HG02884 (cell line): ENCODE measurements around the gene COL23A1.

Source experiments
- ATAC-seq: cut with Tn5 transposase; IDR thresholded peaks from one replicate; pipeline ENCODE4 v1.9.1; 2021; ENCODE audit warnings: mild to moderate bottlenecking, moderate library complexity; ENCODE audit not compliant: unreplicated experiment

COL23A1 gene

DNA sequence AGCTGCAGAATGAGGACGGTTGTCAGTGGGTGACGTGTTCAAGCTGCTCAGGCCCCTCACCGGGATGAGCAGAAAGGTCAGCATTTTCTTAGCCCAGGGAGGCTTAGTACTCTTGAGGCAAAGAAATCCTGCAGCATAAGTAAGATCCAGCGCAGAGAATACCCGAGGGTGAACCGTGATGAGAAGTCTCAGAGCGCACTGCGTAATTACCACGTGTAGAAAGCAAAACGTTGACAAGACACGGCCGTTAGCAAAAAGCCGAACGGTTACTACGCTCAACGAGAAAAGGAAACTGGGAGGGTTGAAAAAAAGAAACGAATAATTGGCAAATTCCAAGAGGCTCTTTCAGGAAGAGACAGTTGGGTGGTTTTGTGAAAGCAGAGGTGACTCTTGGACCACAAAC is 104.0 kb downstream of the COL23A1 start:
- no peak for ATAC-seq

DNA sequence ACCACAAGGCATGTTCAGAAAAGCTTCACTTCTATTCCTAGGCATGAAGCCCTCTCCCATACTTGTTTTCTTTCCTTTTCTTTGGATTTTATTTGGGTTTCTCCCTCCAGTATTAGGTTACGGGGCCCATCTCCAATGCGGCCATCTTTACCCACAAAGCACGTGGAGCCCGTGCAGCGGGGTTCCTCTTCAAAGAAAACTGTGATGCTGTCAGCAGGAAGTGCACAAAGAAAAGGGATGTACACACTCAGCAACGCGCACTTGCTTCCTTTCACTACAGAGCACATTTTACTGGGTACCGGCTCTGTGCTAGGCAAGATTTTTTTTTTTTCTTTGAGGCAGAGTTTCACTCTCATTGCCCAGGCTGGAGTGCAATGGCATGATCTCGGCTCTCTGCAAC is 106.6 kb downstream of the COL23A1 start:
- ATAC-seq: no peak

DNA sequence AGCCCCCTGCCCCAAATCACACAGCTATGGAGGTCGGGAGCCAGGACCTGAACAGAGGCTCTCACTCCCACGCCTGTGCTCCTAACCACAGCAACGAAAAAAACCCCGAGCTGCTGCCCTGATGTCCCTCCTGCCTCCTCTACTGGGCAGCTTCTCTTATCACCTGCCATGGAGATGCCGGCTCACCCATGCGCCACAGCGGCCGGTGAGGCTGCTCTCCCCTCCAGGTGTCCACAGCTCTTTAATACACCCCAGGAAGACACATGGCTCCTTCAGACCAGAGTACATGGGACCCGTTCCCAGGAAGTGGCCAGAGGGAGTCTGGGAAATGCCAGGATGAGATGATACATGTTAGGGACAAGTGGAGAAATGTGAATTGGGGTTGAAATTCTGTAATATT is 110.9 kb downstream of the COL23A1 start:
- no peak for ATAC-seq

DNA sequence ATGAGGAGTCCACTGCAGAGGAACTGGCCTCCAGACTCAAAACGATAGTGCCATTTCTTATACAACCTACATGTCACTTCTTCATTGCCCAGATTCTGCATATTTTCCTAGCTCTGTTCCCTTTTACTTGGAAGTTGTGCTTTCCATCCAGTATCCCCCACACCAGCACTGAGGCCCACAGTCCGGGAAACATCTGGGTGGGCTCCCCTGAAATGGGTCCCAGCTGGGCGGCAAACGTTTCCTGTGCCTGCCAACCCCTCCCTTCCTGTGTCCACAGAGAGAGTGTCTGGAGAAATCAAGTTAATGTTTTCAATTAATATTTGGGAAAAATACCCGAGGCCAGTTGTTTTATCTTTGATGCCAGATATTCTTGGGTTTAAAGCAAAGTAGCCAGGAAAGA is 111.8 kb downstream of the COL23A1 start:
- no peak for ATAC-seq

DNA sequence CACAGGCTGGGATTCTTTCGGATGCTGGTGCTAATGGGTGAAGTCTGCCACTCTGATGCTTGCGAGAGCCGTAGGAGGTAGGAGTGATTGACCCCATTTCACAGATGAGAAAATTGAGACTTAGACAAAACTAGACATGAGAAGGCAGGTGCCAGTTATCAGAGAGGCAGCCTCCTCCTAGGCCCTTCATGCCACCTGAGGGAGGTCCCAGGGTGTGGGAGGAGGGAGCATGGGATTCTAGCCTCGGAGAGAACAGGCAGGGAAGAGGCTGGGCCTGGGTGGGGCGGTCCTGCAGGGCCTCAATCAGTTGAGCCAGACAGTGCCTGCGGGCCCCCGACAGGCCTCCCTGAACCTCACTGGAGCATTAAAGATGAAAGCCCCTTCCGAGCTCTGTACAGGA is 112.4 kb downstream of the COL23A1 start:
- ATAC-seq: no peak

DNA sequence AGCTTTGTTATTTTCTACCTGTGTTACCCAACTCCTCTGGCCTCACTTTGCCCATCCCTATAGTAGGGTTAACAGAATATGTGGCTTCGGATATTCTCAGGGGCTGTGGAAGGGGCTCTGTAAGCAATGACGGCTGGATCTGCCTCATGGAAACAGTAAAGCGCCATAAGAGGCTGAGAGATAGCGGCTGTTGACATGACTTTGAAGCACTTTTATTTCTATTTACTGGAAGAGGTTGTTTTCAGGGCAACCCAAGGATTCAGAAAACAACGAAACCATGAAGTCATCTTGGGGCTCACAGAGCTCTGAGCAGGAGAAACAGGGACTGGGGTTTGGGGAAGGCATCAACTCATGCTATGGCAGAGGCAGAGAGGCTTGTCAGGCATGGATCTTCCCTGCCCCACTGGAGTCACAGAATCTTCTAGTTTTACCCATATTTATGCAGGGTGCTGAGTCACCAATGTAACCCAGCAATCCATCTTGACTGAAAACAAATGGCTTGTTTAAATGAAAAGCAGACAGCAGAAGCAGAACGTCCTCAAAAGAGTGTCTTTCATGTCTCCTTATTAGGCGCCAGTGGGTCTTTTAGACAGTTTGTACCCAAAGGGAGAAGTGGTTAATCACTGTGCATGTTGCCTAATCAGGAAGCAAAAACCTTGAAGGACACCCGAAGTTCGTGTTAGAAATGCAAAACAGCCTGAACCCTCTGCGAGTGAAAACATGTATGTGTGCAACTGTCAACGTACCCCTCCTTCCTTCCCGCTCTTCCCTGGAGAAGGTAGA is 113.0 kb downstream of the COL23A1 start:
- no peak for ATAC-seq

DNA sequence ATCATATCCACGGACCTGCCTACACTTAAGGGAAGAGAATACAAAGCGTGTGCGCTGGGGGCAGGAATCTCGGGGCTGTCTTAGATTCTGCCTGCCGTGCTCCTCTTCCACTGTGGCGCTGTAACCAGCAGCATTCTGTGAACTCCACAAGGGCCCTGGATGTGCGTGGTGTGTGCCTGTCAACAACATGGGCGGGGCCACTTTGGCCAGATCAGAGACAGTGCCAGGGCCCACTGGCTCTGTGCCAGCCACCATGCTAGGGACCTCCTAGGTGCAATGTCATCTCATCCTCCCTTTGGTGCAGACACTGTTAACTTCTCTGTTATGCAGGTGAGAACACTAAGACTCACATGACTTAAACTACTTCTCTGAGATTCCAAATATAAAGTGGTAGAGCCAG is 113.7 kb downstream of the COL23A1 start:
- ATAC-seq: no peak

DNA sequence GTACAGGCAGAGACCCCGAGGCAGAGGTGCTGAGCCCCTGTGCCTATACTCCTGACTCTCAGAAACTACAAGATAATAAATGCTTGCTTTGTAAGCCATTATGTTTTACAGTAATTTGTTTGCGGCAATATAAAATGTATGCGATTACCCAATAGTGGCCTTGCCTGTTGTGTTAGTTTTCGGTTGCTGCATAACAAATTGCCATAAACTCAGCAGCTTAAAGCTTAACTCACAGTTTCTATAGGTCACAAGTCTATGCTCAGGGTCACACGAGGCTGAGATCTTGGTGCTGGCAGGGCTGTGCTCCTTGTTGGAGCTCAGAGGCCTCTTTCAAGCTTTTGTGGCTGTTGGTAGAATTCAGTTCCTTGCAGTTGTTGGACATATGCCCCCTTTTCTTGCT is 114.8 kb downstream of the COL23A1 start:
- no peak for ATAC-seq

DNA sequence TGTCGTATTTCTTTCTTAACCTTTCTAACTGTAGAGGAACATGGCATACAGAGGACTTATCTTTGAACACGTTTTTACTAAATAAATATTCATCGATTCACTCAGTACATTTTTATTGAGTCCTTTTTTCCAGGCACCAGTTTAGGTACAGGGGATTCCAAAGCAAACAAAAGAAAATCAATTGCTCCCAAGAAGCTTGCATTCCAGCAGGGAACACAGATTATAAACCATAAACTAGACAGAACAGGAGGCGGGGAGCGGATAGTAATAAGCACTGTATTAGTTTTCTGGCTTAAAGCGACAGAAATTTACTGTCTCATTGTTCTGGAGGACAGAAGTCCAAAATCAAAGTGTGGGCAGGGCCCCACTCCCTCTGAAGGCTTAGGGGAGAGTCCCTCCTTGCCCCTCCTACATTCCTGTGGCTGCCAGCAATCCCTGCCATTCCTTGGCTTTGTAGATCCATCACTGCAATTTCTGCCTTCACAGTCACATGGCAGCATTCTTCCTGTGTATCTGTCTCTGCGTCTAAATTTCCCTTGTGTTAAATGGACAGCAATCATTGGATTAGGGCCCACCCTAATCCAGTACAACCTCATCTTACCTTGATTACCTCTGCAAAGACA is 115.5 kb downstream of the COL23A1 start:
- no peak for ATAC-seq

DNA sequence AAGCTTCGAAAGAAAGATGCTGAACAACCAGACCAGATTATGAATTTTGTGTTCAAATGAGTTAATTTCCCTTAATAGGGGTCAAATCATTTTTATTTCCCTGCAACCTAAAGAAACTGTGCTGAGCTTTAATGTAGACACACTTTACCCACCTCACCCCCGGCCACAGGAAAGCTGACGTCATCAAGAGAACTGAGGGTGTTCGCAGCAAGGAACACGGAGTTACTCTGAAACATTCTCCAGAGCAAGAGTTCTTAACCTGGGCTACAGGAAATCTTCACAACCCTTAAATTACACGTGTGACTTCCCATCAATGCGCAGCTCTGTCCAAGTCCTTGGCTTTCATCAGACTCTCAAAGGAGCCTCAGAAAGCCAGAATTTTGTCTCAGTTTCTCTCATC is 116.3 kb downstream of the COL23A1 start:
- ATAC-seq: no peak

DNA sequence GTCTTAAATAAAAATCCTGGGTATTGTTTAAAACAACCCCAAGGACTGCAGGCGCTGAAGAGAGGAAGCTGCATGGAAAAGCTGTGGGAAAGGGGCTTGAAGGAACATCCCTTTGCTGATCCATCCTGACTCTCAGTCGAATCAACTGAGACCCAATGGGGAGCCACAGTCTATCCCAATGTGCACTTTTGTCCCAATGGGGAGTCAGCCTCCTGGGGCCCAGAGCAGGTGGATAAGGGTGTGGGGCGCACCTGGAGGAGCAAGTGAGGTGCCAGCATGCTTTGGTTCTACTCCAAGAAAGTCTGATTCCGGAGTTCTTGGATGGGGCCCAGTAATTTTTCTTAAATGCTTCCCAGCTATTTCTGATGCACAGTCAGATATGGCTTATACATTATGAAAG is 118.1 kb downstream of the COL23A1 start:
- no peak for ATAC-seq

DNA sequence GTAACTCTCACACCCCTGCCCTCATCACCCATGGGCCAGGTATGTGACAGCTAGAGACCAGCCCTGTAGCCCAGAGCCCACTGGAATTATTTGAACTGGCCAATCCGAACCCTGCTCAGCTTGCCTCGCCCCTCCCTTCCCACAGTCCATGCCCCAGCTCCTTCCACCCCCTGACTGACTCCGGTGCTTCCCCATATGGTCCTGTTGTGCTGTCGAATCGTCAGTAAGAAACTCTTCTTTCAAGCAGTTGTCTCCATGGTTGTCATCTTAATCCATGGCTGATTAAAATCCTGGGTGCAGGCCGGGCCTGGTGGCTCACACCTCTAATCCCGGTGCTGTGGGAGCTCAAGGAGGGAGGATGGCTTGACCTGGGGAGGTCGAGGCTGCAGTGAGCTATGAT is 118.5 kb downstream of the COL23A1 start:
- no peak for ATAC-seq

DNA sequence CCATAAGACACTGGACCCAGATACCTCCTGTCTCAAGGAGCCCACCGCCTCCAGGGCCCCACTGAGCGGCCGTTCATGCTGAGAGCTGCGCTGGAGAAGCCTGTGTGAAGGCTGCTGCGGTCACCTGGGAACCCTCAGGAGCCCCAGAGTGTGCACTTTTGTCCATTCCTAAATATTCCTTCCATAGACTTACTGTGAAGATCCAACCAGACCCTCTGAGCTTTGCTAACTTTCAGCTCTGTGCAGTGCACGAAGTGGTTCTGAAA is 119.5 kb downstream of the COL23A1 start:
- ATAC-seq: no peak

DNA sequence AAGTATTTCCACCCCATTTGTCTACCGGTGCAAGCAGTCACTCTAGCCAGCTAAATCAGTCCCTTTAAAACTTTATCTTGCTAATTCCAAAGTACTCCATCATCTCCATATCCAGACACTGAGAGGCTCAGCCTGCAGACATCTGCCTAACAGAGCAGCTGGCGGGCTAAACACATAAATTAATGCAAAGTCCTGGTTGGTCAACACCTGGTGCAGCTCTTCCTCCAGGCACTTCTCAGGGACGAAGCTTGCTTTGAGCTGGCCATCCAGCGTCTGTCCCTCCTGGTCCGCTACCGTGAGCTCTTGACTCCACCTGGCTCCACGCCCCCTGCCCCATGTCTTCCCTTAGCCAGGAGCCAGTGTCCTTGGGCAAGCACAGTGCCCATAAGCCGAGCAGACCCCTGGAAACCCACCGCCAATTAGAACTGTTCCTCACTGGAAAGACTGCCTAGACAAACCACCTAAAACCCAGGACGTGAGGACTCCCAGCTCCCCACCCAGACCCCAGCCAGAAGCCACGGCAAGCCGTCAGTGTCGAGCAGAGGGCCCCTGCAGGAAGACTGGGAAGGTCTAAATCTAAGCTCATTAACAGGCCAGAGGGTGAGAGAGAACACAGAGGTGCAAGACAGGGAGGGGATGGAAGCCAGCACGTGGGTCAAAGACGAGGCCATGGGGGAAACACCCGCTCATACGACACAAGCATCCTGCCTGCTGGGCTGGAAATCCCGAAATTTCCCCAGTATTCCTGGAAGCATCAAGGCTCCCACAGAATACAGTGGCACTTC is 120.0 kb downstream of the COL23A1 start:
- ATAC-seq: no peak

DNA sequence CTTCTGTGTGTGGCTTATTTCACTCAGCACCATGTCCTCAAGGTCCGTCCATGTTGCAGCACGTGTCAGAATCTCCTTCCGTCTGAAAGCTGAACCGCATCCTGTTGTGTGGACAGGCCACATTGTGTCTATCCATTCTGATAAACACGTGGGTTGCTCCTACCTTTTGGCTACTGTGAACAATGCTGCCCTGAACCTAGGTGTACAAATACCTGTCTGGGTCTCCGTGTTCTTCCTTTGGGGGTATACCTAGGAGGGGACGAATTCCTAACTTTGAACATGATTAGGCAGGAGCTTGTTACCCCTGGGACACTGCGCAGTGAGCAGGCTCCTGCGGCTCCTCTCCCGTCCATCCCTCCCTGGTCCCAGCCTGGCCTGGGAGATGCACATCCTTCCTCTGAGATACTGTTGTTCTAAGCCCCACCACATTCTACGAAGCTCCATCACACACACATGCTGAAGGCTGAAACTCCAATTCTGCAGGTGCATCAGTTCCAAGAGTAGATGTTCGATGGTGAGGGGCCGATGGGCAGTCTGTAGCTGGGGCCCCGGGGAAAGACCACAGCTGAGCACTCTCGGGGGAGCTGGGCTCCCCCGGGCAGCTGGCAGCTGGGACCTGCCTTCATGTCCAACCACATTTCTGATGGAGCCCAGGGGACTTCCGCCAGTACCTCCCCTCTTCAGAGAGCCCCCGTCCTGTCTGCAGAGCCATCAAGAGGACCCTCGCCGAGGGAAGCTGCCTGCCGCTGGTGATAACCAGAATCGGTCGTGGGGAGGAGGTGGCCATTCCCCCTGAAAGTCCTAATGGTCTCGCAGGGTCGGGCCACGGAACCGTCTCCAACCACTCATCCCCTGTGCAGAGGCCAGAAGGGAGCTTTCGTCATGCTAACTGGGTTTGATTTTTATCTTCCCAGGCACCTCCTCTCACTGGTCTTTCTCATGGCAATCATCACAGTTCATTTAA is 120.9 kb downstream of the COL23A1 start:
- ATAC-seq: no peak

DNA sequence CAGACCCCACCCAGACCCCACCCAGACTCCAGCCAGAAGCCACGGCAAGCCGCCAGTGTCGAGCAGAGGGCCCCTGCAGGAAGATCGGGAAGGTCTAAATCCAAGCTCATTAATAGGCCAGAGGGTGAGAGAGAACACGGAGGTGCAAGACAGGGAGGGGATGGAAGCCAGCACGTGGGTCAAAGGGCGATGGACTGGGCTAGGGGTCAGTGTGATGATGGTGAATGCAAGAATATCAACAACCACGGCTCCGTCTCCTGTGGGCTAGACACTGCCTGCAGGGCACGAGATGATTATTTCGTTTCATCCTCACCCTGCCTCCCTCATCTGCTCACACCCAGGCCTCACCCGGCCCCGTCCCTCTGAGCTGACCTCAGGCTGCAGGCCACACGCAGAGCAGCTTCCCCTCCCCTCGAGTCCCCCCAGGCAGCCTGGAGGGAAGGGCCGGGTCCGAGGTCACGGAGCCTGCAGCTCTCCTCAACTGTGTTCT is 122.0 kb downstream of the COL23A1 start:
- no peak for ATAC-seq

DNA sequence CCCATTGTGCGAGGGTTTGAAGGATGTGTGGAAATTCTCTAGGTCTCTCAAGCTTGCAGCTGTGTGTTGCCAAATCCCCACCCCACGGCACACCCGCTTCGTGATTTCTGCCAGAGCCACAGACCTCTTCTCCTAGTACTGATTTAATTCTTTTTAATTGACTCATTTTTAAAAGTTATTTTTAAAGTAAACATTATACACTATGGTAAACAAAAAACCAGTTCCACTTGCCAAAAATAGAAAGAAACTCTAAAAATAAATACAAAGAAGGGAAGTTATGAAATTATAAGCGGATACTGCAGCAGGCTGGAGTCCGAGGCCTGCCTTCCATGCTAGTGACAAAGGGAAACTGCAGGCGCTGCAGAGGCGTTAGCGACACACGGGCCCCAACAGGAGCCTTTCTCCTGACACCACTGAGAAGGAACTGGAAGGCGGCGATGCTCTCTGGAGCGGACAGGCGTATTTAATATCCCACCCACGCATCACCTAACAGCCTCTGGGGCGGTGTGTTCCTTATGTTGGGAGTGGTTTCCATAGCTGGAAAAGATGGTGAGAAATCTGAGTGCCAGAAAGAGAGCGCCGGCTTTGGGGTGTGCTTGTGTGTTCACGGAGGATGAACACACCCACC is 122.5 kb downstream of the COL23A1 start:
- ATAC-seq: no peak

DNA sequence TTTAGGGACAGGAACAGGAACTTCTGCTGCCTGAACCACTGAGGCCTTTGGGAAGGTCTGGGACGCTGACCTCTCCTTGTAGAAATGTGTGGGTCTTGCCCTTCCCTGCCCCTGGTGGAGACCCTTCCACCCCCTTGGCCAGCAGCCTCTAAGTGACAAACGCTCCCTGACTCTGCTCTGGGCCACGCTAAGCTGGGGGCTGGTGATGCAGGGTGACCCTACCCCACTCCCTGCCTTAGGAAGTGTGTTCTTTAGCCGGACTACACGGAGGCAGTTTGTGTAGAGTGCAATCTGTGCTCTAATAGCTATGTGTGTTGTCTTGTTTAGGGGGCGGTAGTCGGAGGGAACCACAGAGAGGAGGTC is 123.0 kb downstream of the COL23A1 start:
- ATAC-seq: no peak

DNA sequence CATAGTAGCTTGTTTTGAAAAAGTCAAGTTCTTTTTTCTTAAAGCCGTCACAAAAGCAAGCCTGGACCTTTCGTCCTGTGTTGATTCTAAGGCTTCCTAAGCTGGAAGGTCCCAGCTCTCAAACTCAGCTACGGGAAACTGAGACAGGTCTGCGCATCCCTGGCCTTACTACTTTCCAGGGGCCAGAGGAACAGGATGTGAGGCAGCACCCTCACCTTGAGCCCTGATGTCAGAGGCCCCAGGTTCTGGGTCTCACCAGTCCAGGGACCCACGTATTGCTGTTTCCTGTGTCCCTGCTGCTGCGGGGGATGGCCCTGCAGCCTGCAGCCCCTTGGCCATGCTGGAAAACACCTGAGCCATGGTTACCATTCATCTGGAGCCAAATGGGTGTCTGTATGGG is 123.9 kb downstream of the COL23A1 start:
- ATAC-seq: no peak

DNA sequence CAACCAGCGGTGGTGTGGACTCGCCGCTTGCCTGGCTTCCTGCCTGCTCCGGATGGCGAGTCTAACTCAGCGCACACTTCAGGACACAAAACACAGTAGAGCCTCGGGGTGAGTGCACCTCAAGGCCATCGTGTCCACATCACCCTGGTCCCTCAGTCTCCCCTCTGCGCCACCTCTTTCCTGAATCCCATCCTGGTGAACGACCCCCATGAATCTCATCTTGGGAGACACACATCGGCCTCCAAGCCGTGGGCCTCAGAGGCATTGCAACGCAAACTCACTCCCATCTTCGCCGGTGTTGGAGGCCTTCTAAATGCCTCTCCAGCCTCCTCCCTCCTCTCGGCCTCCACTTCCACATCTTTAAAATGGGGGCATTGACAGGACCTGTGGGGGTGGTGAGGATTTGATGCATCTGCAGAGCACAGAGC is 124.3 kb downstream of the COL23A1 start:
- ATAC-seq: no peak
